ENCODE measurements around the gene HNRNPR. TPM values are rescaled to one million over a fixed set of nuclear protein-coding genes. Genes with fewer than 3 reads are reported as not detected.

HNRNPR gene
- total and polyA plus RNA-seq, 2 of the 8 experiments (the other 6 are each of a cell fraction or from before 2014, with no cell fraction given), result 110 to 214 TPM

- peak in 1 of 2 experiments; percentile 38; a peak in 1 of 4 replicates for TF ChIP-seq SIN3A (conservative IDR thresholded peaks at IDR 0.05 in 1 of 2, IDR thresholded peaks at IDR 0.05 in 1 of 2; ENCODE audit: low read depth in 1 of 2, low read length in 2 of 2)
- TF ChIP-seq SP2 (IDR thresholded peaks at IDR 0.05; ENCODE audit: low read length), result peak; percentile 75
- peak; percentile 97 for TF ChIP-seq SP1 (IDR thresholded peaks at IDR 0.05; ENCODE audit: low read depth, low read length)
- no peak for TF ChIP-seq KDM4A (IDR thresholded peaks at IDR 0.05; ENCODE audit: low read depth, low read length, severe bottlenecking)
Measured at GRCh38 chr1:23367791-23368561, 23.9 kb upstream of the HNRNPR start (continued).
